Measurements from ENCODE around the gene ADCY9. TPM values are rescaled to one million over a fixed set of nuclear protein-coding genes. Genes with fewer than 3 reads are reported as not detected.

The ADCY9 gene
- total RNA-seq, 1 experiment from 2014 or later = 4.7 TPM

GRCh38 chr16:3984111-3985060 lies 131.9 kb downstream of the ADCY9 start:
- no peaks in the 10 kb centered on the region for H4K20me1 ChIP-seq (ENCODE audit: control insufficient read depth, insufficient read depth, insufficient read length)
- no peak overlapping the region for H3K4me2 ChIP-seq (ENCODE audit: insufficient read depth, insufficient read length, low read length)
- no peak for DNase-seq
- no peaks in the 10 kb centered on the region; a peak in 1 of 7 replicates for H3K36me3 Mint-ChIP-seq (ENCODE audit: insufficient read depth in 1 of 3, low read depth in 3 of 3)
- no peak overlapping the region for H3K4me3 Mint-ChIP-seq
- no peak for TF ChIP-seq CTCF (conservative IDR thresholded peaks at IDR 0.05)
- no peak overlapping the region for H4K91ac ChIP-seq (ENCODE audit: insufficient read length, low read depth, low read length)
- H3K27me3 ChIP-seq (ENCODE audit: insufficient read depth, low read length) = no peaks in the 10 kb centered on the region
- peaks cover 6% of the 10 kb centered on the region for H3K27me3 Mint-ChIP-seq (ENCODE audit: low read depth)
- no peak overlapping the region for H2BK5ac ChIP-seq (ENCODE audit: insufficient read length, low read length)
- no peak overlapping the region for H3T11ph ChIP-seq (ENCODE audit: low read length)
- H2BK120ac ChIP-seq (ENCODE audit: low read depth, low read length, poor library complexity, severe bottlenecking) = no peak overlapping the region
- H3K23ac ChIP-seq (ENCODE audit: insufficient read length, low read depth, low read length) = no peak overlapping the region
- no peaks in the 10 kb centered on the region for H3K4me1 ChIP-seq (ENCODE audit: insufficient read depth, low read length)
- H3K18ac ChIP-seq (ENCODE audit: insufficient read length, low read depth, low read length) = no peak overlapping the region
- H3K23me2 ChIP-seq (ENCODE audit: insufficient read length, low read depth, low read length, poor library complexity, severe bottlenecking) = no peaks in the 10 kb centered on the region
- H3K14ac ChIP-seq (ENCODE audit: insufficient read depth, low read length) = no peak overlapping the region; the same call in 1 of the 2 replicates
- no peak overlapping the region for H3K27ac Mint-ChIP-seq
- H2BK12ac ChIP-seq (ENCODE audit: insufficient read length, low read depth, low read length) = no peak overlapping the region
- H3K79me1 ChIP-seq (ENCODE audit: insufficient read depth, low read depth, low read length, poor library complexity, severe bottlenecking) = no peaks in the 10 kb centered on the region
- no peak overlapping the region for H3K9ac ChIP-seq (ENCODE audit: extremely low read depth, insufficient read length, low read length)
- no peak overlapping the region for H4K8ac ChIP-seq (replicated peaks; ENCODE audit: insufficient read length, low read depth, low read length)
- no peak overlapping the region for H3K27ac ChIP-seq (ENCODE audit: insufficient read length, low read depth, low read length)
- H4K5ac ChIP-seq (ENCODE audit: insufficient read length, low read depth, low read length) = no peak overlapping the region
- H3K9me3 Mint-ChIP-seq = no peaks in the 10 kb centered on the region
- H2BK15ac ChIP-seq (ENCODE audit: low read depth, low read length) = no peak overlapping the region
- no peak overlapping the region for H2AK5ac ChIP-seq (ENCODE audit: insufficient read length, low read length)
- H3K79me2 ChIP-seq (ENCODE audit: insufficient read depth, low read length) = no peaks in the 10 kb centered on the region
- no peak overlapping the region for H3K4ac ChIP-seq (ENCODE audit: low read depth, low read length)
- no CpG with 5 or more reads among the region's 31 CpGs for WGBS (ENCODE audit: extremely low coverage, insufficient read length, low lambda C conversion rate)
- no peak overlapping the region for H3K56ac ChIP-seq (ENCODE audit: insufficient read length, low read depth, low read length)
- no peaks in the 10 kb centered on the region for H3K9me3 ChIP-seq (ENCODE audit: control insufficient read depth, low read depth, low read length)
- peaks cover 5 to 10% of the 10 kb centered on the region in 2 experiments for H3K4me1 Mint-ChIP-seq
- H2AFZ ChIP-seq (ENCODE audit: low read length) = no peak overlapping the region
- H2BK20ac ChIP-seq (ENCODE audit: low read depth, low read length, poor library complexity, severe bottlenecking) = no peak overlapping the region

Measured in H9 (cell line).